Measurements from ENCODE around the gene SERPINB11.

SERPINB11 gene

DNA sequence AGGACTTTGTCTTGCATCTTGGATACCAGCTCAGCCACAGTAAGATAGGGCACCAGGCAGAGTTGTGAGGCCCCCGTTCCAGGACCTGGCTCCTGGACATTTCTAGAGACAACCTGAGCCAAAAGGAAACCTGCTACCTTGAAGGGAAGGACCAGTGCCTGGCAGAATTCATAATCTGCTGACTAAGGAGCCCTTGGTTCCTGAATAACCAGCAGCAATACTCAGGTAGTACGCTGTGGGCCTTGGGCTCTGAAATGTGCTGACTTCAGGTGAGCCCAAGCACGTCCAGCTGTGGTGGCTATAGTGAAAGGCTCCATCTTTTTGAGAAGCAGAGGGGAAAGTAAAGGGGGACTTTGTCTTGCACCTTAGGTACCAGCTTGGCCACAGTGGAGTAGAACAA, 28.5 kb downstream of the SERPINB11 start:
- no peak for DNase-seq (ENCODE audit: low read depth)
- no peak overlapping the region for H3K4me3 ChIP-seq (ENCODE audit: low read depth, low read length)
- no peak for TF ChIP-seq POLR2A (IDR thresholded peaks at IDR 0.05; ENCODE audit: extremely low read depth, insufficient read length)
- TF ChIP-seq MYC (IDR thresholded peaks at IDR 0.05; ENCODE audit: low read depth, low read length): no peak
- TF ChIP-seq, protein P1, sequence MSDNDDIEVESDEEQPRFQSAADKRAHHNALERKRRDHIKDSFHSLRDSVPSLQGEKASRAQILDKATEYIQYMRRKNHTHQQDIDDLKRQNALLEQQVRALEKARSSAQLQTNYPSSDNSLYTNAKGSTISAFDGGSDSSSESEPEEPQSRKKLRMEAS (IDR thresholded peaks at IDR 0.05; ENCODE audit: low read depth, low read length): no peak
- TF ChIP-seq, protein P2, sequence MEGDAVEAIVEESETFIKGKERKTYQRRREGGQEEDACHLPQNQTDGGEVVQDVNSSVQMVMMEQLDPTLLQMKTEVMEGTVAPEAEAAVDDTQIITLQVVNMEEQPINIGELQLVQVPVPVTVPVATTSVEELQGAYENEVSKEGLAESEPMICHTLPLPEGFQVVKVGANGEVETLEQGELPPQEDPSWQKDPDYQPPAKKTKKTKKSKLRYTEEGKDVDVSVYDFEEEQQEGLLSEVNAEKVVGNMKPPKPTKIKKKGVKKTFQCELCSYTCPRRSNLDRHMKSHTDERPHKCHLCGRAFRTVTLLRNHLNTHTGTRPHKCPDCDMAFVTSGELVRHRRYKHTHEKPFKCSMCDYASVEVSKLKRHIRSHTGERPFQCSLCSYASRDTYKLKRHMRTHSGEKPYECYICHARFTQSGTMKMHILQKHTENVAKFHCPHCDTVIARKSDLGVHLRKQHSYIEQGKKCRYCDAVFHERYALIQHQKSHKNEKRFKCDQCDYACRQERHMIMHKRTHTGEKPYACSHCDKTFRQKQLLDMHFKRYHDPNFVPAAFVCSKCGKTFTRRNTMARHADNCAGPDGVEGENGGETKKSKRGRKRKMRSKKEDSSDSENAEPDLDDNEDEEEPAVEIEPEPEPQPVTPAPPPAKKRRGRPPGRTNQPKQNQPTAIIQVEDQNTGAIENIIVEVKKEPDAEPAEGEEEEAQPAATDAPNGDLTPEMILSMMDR (IDR thresholded peaks at IDR 0.05; ENCODE audit: low read depth, low read length): no peak

DNA sequence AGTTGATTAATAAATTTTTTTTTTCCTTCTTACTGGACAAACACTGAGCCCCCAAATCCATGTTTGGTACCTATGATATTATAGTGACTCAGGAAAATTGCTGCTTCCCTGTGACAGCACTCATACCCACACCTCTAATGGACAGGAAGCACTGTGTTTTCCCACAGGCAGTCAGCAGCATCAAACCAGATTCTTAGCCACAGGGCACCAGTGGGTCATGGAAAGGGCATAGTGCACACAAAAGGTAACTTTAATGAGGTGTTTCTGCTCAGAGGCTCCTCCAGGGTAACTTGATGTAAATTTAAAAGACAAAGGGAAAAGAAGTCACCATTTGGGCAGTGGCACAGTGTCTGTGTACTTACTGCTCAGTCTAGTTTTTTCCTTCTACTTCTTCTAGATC, 34.1 kb downstream of the SERPINB11 start:
- H3K4me3 ChIP-seq (ENCODE audit: low read depth, low read length): no peak overlapping the region
- no peak for TF ChIP-seq POLR2A (IDR thresholded peaks at IDR 0.05; ENCODE audit: extremely low read depth, insufficient read length)
- TF ChIP-seq, protein P1 (IDR thresholded peaks at IDR 0.05; ENCODE audit: low read depth, low read length): no peak
- no peak for TF ChIP-seq MYC (IDR thresholded peaks at IDR 0.05; ENCODE audit: low read depth, low read length)
- TF ChIP-seq, protein P2 (IDR thresholded peaks at IDR 0.05; ENCODE audit: low read depth, low read length): no peak
- DNase-seq (ENCODE audit: low read depth): no peak

DNA sequence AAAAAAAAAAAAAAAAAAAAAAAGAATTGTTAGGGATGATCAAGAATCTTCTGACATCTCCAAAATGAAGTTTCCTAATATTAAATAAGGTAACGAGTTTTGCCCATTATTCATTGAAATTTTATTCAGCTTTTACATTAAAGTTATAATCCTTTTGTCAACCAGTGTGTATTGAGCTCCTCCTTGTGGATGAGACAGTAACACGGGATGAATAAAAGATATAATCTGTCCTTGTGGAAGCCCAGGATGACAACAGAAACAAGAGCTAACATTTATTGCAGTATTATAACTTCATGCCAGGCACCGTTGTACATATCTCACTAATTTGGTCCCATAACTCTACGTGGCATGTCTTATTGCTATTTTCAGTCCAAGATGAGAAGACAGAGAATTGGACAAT, 39.0 kb downstream of the SERPINB11 start:
- TF ChIP-seq MYC (IDR thresholded peaks at IDR 0.05; ENCODE audit: low read depth, low read length): no peak
- no peak for TF ChIP-seq POLR2A (IDR thresholded peaks at IDR 0.05; ENCODE audit: extremely low read depth, insufficient read length)
- TF ChIP-seq, protein P1 (IDR thresholded peaks at IDR 0.05; ENCODE audit: low read depth, low read length): no peak
- TF ChIP-seq, protein P2 (IDR thresholded peaks at IDR 0.05; ENCODE audit: low read depth, low read length): no peak
- H3K4me3 ChIP-seq (ENCODE audit: low read depth, low read length): no peak overlapping the region
- DNase-seq (ENCODE audit: low read depth): peak; percentile 16

DNA sequence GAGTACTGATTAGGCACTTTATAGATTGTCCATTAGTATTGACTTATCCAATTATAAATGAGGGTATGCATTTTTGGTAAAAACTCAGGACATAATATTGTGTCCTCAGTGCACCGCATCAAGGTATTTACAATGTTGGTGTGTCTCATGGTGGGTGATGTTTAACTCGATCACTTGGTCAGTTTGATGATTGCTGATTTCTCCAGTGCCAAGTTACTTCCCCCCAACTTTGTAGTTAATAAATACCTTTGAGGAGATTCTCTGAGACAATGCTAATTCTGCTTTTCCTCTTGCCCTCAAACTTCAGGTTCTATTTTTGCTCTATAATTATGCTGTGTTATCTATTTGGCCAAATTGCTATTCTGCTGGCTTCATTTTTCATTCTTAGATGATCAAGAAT, 44.2 kb downstream of the SERPINB11 start:
- DNase-seq (ENCODE audit: low read depth): no peak
- no peak overlapping the region for H3K4me3 ChIP-seq (ENCODE audit: low read depth, low read length)
- TF ChIP-seq, protein P1 (IDR thresholded peaks at IDR 0.05; ENCODE audit: low read depth, low read length): no peak
- TF ChIP-seq MYC (IDR thresholded peaks at IDR 0.05; ENCODE audit: low read depth, low read length) (no peak), POLR2A (IDR thresholded peaks at IDR 0.05; ENCODE audit: extremely low read depth, insufficient read length) (no peak)
- TF ChIP-seq, protein P2 (IDR thresholded peaks at IDR 0.05; ENCODE audit: low read depth, low read length): no peak

DNA sequence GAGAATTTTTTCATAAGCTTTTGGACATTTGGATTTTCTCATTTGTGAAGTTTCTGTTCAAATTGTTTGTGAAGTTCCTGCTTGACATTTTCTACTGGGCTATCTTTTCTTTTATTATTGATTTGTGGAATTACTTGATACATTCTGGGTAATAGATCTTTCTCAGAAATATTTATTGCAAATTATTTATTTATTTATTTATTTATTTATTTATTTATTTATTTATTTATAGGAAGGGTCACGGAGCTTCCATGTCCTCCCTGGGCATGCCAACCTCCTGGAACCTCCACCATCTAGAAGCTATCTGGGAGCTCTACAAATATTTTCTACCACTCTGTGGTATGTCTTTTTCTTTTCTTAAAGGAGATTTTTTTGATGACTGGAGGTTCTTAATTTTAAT, 46.7 kb downstream of the SERPINB11 start:
- TF ChIP-seq POLR2A (IDR thresholded peaks at IDR 0.05; ENCODE audit: extremely low read depth, insufficient read length) (no peak), MYC (IDR thresholded peaks at IDR 0.05; ENCODE audit: low read depth, low read length) (no peak)
- TF ChIP-seq, protein P1 (IDR thresholded peaks at IDR 0.05; ENCODE audit: low read depth, low read length): no peak
- TF ChIP-seq, protein P2 (IDR thresholded peaks at IDR 0.05; ENCODE audit: low read depth, low read length): no peak
- DNase-seq (ENCODE audit: low read depth): no peak
- no peak overlapping the region for H3K4me3 ChIP-seq (ENCODE audit: low read depth, low read length)

DNA sequence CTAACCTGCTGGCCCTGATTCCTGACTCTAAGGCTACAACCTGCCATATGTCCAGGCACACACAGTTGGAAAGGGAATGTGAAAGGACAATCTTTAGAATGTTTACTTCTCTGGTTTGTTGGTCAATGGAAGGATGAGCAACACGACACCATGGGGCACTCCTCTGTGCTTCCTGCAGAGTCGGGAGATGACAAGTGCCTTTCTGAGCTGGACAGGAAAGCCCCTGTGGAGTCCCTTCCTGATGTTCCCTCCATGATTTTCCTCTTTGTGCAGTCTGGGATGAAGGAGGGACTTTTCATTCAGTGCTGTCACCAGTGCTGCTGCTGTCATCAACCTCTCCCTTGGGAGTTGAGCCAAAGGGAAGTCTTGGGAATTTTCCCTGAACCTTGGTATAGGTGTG, 49.9 kb downstream of the SERPINB11 start:
- no peak for DNase-seq (ENCODE audit: low read depth)
- no peak overlapping the region for H3K4me3 ChIP-seq (ENCODE audit: low read depth, low read length)
- TF ChIP-seq POLR2A (IDR thresholded peaks at IDR 0.05; ENCODE audit: extremely low read depth, insufficient read length) (no peak), MYC (IDR thresholded peaks at IDR 0.05; ENCODE audit: low read depth, low read length) (no peak)
- TF ChIP-seq, protein P1 (IDR thresholded peaks at IDR 0.05; ENCODE audit: low read depth, low read length): no peak
- TF ChIP-seq, protein P2 (IDR thresholded peaks at IDR 0.05; ENCODE audit: low read depth, low read length): no peak

All from NB4 (cell line).